GM12873 (cell line): ENCODE data around the gene NDST1.

Experiments used
- CTCF ChIP-seq: IDR thresholded peaks from 2 replicates; pipeline ENCODE4 v1.5.1; 2012; ENCODE audit warnings: low read depth, mild to moderate bottlenecking, moderate library complexity, low read length, control low read depth; ENCODE audit not compliant: insufficient read depth; ENCODE audit errors: missing control alignments

NDST1 gene

GRCh38 chr5:150491876-150492275 is 16.1 kb upstream of the NDST1 start:
- no peak for TF ChIP-seq CTCF

- no peak for TF ChIP-seq CTCF
Measured at GRCh38 chr5:150492621-150493020, 15.3 kb upstream of the NDST1 start.

- TF ChIP-seq CTCF = no peak
Measured at GRCh38 chr5:150496098-150496497, 11.8 kb upstream of the NDST1 start.

GRCh38 chr5:150496534-150496933 is 11.4 kb upstream of the NDST1 start:
- no peak for TF ChIP-seq CTCF

- no peak for TF ChIP-seq CTCF
Measured at GRCh38 chr5:150497274-150497988, 10.5 kb upstream of the NDST1 start.

- TF ChIP-seq CTCF = no peak
Measured at GRCh38 chr5:150497989-150498317, 10.0 kb upstream of the NDST1 start.

- TF ChIP-seq CTCF = no peak
Measured at GRCh38 chr5:150498501-150498900, 9.4 kb upstream of the NDST1 start.
